EL (cell line): ENCODE data around the gene PKN3.

Experiments used
- DNase-seq: peaks from one replicate; pipeline ENCODE4 v3.0.0-alpha.2; 2016

The PKN3 gene

DNA sequence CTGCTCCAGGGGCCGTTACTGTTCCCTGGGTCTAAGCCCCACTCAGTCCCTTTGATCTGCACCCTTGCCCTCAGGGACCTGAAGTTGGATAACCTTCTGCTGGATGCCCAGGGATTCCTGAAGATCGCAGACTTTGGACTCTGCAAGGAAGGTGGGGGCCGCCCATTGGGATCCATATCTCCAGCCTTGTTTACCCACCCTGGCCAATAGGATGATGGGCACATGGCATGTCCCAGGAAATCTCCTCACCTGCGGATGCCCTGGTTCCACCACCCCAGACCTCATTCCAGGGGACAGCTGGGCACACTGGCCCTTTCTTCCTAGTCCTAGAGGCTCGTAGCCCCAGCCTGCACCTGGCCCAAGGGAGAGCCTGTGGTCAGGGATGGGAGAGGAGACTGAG is 16.2 kb downstream of the PKN3 start:
- no peak for DNase-seq

DNA sequence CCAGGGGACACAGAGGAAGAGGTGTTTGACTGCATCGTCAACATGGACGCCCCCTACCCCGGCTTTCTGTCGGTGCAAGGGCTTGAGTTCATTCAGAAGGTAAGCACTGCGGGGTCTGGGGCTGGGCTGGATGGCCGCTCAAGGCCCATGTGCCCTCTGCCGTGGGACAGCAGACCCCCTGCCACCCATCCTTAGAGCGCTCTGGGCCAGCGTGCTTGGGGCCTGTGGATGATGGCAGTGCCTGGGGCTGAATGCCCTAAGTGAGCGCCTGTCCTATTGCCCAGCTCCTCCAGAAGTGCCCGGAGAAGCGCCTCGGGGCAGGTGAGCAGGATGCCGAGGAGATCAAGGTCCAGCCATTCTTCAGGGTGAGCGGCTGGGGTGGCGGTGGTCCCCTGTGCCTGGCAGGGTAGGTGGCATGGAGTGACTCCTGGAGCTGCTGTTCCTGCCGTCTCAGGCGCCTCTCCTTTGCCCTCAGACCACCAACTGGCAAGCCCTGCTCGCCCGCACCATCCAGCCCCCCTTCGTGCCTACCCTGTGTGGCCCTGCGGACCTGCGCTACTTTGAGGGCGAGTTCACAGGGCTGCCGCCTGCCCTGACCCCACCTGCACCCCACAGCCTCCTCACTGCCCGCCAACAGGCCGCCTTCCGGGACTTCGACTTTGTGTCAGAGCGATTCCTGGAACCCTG is 17.8 kb downstream of the PKN3 start:
- DNase-seq: no peak

DNA sequence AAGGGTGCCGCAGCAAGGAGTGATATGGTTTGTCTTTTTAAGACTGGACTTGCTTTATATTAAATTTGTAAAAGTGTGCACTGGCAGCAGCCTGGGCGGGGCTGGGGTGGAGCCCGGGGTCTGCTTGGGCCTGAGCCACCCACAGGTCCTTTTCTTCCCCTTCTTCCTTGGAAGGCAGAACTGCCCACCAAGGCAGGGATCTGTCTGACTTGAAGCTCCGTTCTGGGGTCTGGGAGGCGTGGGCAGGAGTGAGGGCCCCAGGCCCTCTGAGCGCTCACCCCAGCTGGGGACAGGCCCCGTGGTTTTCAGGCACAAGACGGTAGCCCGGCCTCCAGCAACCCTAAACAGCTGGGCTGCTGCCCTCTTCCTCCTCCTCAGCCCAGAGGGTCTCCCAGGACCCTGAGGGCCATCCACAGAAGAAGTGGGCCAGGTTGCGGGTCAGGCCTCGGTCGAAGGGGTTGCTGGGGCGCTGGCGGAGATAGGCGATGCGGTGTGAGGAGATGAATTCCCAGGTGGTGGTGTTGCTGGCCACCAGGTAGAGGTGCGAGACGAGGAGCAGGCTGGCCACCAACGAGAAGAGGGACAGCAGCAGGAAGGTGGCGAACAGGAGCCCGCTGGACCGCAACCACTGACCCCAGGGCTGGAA is 18.7 kb downstream of the PKN3 start:
- DNase-seq: no peak

DNA sequence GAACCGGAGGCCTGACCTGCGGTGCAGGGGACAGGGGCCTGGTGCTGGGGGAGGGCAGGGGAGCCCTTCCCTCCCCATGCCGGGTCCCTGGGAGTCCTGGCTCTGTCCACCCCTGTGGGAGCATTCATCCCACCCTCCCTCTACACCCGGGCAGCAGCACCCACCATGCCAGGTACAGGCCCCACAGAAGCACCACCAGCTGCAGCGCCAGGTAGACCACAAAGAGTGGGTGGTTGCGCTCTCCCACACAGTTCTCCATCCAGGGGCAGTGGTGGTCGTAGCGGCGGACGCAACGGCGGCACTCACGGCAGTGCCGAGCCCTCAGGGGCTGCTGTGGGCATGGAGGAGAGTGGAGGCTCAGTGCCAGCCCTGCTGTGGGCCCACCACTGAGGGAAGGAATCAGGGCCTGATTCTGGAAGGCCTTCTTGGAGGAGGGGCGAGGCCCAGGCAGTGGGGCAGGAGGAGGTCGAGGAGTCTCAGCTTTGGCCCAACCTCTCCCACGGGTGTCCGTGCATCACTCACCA is 19.2 kb downstream of the PKN3 start:
- no peak for DNase-seq

DNA sequence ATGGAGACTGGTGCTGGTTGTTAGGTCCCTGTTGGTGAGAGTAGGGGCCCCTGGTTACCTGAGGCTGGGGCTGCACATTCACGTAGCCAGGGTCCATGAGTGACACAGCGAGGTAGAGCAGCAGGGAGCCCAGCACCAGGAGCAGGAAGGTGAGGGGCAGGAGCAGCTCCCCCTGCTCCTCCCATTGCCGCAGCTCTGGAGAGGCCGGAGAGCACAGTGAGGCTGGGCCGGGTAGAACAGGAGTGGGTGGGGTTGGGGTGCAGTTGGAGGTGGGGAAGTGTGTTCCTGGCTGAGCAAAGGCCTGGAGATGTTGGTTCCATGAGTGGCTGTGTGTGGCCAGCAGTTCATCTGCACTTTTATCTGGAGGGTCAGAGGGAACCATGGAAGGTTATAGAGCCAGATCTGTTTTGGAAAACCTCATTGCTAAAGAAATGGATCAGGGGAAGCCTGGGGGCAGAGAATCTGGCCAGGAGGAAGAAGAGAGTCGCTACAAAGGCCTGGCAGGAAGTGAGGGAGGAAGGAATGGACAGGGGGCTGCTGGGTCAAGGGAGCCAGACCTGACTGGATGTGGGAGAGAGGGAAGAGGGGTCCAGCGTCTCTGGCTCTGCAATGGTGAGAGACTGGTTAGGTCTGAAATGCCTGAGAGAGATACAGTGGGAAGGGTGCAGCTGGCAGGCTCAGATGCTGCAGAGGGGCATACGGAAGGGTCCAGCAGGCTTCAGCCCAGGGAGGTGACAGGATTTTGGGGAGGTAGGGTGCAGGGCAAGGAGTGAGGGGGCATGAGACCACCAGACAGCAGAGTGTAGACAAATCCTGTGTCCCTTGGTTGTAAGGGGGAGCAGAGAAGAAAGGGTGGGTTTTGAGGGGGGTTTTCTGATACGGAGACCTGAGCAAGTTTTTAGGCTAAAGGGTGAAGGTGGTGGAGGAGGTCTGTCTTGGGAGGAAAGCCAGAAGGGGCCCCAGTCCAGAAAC is 20.4 kb downstream of the PKN3 start:
- no peak for DNase-seq

DNA sequence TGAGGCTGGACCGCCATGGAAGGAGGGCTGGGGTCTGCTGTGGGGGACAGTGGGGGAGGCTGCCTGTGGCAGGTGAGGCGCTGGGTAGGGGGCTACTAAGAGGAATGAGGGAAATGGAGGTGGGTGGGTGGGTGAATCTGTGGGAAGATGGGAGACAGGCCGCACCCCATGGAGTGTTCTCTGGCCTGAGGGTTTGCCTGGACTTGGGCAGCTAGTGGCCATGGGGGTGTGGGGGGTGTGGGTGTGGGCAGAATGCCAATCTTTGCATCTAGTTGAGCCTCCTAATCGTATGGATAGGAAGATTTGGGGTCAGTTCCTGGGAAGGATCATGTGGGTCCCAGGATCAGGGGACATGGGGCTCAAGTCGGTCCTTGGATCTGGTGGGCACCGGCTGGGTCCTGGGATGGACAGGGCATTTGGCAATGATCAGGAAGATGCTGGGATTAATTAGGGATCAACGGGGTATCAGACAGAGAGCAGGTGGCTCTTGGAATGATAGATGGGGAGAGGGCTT is 21.1 kb downstream of the PKN3 start:
- peak; percentile 27 for DNase-seq

DNA sequence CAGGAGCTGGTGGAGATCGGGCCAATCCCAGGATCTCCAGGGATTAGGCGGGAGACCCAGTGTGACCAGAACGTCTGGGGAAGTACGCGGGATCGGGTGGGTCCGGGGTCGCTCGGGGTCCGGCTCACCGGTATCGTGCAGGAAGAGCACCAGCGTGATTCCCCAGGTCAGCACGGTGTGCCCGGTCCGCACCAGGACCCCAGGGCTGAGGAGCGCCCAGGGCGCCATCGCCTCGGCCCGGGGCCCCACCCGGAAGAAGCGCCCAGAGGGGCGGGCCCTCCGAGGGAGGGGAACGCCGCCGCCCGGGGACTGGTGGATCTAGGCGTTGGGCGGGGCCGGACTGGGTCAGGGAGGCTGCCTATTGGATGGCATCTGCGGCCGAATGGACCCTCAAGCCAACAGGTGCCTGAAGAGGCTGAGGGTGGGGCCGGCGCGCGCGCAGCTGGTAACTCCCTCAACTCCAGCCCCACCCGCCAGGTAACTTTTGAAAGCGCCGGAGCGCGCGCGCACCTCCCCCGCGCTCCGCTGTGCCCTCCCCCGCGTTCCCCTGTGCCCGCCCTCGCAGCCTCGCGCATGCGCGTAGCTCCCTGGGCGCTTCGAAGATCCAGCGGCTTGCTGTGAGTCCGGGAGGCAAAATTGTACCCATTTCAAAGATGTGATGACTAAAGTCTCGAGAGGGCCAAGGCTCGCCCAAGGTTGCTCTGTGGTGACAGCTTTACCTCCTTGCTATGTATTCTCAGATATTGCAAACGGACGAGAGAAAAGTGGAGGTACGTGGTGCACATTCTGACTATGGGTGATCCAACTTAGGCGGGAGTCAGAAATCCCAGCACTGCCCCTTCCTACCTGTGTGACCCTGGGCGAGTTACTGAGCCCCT is 21.8 kb downstream of the PKN3 start, which contains the start of gene ZDHHC12:
TSS of gene ZDHHC12 (minus strand) at position 262 of the 878 bp plus-strand sequence. CDS start at position 228, 34 bp downstream.
- peak; percentile 98 for DNase-seq

DNA sequence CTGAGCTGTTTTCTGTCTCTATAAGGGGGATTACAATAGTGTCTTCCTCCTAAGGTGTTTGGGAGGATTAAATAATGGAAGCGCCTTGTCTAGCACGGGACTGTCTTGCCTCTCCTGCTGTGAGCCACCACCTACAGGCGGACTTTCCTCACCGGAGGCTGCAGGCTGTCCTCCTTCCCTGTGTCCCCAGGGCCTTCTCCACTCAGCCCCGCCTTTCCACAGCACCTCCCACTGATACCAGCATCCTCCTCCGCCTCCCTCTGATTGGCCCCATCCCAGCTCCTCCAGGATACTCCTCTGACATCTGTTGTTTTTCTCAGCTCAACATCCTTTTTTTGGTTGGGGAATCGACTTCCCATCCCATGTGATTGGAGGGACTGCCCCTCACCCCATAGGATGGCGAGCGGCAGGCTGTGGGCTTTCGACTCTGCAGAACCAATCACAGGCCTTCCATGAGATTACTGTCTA is 22.5 kb downstream of the PKN3 start:
- peak; percentile 89 for DNase-seq

DNA sequence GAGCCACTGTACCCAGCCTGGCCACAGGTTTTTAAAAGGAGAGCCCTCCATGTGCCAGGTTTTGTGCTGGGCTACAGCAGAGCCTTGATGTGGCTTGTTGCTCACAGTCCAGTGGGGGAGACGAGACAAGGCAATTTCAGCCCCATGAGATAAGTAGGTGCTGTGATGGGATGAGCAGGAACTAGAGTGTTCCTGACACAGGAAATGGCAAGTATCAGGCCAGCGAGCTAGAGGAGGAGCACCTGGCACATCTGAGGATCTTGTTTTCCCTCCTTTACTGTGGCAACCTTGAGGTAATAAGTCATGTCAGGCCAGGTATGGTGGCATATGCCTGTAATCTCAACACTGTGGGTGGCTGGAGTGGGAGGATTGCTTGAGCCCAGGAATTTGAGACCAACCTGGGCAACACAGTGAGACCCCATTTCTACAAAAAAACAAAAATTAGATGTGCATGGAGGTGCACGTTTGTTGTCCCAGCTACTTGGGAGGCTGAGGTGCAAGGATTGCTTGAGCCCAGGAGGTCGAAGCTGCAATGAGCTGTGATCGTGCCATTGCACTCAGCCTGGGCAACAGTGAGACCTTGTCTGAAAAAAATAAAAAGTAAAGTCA is 25.4 kb downstream of the PKN3 start:
- DNase-seq: no peak

DNA sequence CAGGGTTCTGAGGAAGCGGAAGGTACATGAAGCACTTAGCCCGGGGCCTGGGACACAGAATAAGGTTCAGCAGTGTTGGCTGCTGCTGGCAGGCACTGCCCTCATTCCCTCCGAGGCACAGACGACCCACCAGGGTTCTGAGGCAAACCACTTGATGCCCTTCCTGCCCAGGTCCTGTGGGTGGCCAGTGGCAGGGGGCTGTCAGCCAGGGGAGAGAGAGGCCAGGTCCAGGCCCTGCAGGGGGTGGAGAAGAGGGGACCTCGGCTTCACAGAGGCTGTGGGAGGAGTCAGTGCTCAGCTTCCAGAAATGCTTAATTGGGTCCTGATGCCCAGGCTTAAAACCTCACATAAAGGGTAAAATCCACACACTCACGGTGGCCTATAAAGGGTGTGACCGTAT is 26.0 kb downstream of the PKN3 start:
- no peak for DNase-seq

DNA sequence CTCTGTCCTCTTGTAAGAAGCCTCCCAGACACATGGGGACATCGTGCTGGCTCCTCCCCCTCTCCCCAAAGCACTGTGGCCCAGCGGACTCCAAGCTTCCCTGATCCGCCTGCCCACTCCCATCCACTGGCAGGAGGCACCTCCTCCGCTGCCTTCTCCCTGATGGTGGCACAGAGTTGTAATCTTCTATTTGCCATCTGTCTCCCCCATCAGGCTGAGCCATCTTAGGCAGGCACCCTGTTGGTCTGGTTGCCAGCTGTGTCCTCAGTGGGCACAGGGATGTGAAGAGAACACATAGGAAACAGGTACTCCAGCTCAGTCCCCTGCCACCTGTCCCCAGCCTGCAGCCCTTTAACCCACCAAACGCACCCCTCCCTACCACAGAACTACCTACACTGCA is 27.0 kb downstream of the PKN3 start:
- DNase-seq: no peak

DNA sequence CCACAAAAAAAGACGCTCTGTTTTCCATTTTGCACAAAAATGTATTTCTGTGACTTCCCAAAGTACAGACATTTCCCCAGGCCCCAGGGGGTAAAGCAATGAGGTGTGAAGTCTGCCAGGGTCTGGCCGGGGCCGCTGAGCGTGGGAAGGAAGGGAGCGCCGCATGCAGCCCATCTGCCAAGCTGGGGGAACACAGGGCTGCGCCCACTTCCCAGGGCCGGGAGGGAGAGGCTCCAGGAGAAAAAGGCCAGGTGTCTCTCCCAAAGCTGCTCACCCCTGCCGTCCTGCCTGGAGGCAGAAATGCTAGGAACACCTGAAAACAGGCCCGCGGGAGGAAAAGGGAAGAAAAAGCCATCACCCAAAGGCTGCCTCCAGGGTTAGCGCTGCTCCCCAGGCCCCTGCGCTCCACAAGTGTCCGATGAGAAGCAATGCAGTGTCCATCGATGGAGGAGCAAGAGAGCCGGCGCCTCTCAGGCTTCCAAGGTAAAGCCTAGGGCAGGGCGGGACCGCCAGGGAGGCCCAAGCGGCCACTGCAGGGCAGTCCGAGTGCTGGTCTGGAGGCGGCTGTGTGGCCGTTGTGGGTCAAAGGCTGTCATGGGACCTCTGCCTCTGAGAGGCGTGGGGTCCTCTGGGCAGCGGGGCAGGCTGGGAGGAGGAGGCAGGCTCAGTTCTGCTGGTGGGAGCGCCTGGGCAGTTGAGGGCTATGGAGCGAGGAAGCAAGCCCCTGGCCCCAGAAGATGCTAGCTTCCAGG is 27.6 kb downstream of the PKN3 start:
- no peak for DNase-seq

DNA sequence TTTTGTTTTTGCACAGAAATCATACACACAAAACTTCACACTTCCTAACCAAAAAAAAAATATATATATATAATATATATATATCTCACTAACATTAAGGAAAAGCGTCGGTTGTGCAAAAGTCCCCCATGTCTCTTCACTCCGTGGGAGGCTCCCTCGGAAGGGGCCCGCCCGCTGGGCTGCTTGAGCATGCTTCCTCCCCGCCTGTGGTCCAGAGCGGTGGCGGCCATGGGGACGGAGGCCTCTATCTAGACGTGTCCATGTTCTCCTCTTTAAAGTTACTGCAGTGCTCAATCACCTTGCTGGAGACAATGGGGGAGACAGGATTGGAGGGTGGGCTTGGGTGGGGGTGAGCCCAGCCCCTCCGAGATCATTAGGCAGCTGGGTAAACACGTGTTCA is 28.8 kb downstream of the PKN3 start:
- DNase-seq: no peak

DNA sequence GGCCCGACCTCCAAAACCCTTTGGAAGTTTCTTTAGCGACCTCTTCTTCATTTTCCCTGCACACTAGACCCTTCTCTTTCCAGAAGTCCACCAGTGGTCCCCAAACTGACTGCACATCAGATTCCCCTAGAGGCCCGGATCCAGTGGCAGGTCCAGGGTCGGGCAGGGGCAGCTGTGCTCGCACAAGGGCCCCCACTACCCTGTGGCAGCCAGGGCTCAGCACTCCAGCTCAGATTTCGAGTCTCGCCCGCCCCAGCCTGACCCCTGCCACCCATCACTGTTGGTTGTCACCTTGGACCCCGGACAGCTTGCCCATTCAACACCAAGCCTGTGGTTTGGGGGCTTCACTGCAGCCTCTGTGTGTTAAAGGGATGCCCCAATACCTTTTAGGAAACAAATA is 29.4 kb downstream of the PKN3 start:
- no peak for DNase-seq

DNA sequence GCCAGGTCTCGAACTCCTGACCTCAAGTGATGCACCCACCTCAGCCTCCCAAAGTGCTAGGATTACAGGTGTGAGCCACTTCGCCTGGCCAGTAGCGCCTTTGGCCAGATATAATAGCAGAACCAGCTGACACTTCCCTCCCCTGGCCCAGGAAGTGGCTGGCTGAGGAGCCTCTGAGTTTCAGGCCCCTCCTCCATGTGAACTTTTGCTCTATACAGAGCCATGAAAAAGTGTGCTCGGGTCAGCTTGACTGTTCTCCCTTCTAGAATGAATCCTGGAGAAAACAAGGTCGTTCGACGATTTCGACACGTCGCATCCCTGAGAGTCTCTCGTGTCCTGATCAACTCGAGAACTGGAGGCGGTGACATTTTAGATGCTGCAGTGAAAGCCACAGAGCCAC is 30.3 kb downstream of the PKN3 start:
- DNase-seq: no peak

DNA sequence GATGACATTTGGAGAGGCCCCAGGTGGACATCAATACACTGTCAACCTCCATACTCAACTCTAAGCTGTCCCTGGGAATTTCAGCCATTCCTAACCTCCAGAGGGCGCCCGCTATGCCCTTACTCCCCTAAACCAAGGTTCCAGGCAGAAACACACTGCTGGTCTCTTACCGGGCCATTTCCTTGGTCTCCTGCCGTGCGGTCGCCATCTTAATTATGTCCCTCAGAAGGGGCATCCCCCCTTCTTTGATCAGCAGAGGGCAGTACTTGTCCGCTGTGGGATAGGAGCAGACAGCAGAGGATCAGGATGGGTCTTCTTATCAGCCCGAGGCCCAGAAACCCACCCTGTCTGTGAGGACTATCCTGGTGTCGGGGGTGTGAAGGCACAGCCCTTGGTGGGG is 31.0 kb downstream of the PKN3 start:
- DNase-seq: peak; percentile 85

DNA sequence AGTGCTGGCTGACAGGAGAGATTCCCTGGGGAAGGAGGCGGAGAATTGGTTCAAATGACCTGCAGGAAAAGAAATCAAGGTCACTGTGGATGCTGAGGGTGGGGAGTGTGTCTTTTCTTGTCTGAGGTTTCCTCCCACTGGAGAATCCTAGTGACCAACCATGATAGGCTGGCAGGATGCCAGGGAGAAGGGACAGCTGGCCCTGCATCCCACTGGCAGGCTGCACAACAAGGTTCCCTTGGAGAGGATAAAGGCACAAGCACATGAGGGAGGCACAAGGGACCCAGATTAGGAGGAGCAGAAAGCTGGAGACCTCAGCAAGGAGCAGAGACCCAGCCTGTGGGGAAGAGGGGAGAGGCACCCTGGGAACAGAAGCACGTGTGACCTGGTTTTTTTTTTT is 33.1 kb downstream of the PKN3 start:
- DNase-seq: no peak

DNA sequence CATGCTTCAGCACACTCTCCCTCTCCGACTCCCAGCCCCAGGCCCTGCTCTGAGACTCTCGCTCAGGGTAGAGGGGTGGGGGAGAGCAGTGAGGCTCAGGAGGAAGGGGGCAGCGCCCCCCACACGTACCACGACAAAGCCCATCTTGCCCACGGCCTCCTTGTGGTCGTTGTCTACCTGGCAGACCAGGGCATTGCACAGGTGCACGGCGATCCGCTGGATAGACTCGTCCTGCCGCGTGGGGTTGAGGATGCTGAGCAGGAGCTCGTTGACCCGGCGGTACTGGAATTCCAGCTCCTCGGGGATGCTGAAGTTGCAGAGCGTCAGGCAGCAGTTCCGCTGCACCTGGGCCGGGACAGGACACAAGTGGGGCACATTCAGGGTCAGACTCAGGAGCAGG is 40.1 kb downstream of the PKN3 start:
- no peak for DNase-seq

DNA sequence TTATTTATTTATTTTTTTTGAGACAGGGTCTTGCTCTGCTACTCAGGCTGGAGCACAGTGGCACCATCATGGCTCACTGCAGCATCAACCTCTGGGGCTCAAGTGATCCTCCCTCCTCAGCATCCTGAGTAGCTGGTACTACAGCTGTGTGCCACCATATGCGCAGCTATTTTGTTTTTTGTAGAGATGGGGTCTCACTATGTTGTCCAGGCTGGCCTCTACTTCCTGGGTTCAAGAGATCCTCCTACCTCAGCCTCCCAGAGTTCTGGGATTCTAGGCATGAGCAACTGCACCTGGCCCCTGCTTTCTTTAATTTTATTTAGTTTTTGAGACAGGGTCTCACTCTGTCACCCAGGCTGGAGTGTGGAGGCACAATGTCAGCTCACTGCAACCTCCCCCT is 41.1 kb downstream of the PKN3 start:
- no peak for DNase-seq

DNA sequence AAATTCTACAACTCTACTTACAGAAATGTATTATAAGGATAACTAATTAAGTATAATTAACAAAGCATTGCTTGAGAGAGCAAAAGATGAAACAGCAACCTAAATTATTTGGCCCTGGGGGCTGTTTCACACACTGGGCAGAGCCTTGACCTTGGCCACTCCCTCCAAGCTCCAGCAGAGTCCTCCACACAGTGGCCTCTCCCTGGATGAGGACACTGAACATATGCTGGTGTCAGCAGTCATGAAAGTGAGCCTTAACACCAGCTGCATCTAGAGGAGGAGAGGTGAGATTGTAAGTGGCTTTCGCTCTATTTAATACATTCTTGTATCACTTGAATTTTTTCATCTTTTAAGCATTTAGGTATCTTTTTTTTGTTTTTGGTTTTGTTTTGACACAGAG is 44.9 kb downstream of the PKN3 start:
- no peak for DNase-seq
